Activated naive CD8-positive, alpha-beta T cell (primary cell): ENCODE measurements around the gene WBP11.
"Not testable (repeated sequence)": the region's sequence is repeated elsewhere in the genome, so short reads cannot be mapped to it uniquely, and the experiment has no call there.

ENCODE experiments used
- H3K27ac Mint-ChIP-seq: one replicate; pipeline ENCODE4 v1.8.0; 2021; ENCODE audit warnings: mixed read lengths
- H3K27me3 Mint-ChIP-seq: one replicate; pipeline ENCODE4 v1.8.0; 2021; ENCODE audit warnings: mixed read lengths
- H3K36me3 Mint-ChIP-seq: one replicate; pipeline ENCODE4 v1.8.0; 2021; ENCODE audit warnings: mixed read lengths
- H3K4me1 Mint-ChIP-seq: one replicate; pipeline ENCODE4 v1.8.0; 2021; ENCODE audit warnings: low read depth, mixed read lengths
- H3K4me3 Mint-ChIP-seq: one replicate; pipeline ENCODE4 v1.8.0; 2021; ENCODE audit warnings: mild to moderate bottlenecking, mixed read lengths
- H3K9me3 Mint-ChIP-seq: one replicate; pipeline ENCODE4 v1.8.0; 2021; ENCODE audit warnings: low read depth, mixed read lengths

WBP11 gene

DNA sequence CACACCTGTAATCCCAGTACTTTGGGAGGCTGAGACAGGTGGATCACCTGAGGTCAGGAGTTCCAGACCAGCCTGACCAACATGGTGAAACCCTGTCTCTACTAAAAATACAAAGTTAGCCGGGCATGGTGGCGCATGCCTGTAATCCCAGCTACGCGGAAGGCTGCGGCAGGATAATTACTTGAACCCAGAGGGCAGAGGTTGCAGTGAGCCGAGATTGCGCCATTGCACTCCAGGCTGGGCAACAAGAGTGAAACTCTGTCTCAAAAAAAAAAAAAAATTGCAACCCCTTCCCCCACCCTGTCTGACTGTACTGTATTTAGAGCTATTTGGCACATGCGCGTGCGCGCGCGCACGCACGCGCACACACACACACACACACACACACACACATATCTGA, 66.8 kb downstream of the WBP11 start:
- H3K27me3 Mint-ChIP-seq, H3K27ac Mint-ChIP-seq, H3K36me3 Mint-ChIP-seq, H3K4me3 Mint-ChIP-seq, H3K9me3 Mint-ChIP-seq, H3K4me1 Mint-ChIP-seq: not testable (repeated sequence)
